Measurements from ENCODE around the gene CASP9. TPM values are rescaled to one million over a fixed set of nuclear protein-coding genes. Genes with fewer than 3 reads are reported as not detected.

Gene CASP9
- 7.4 and 8.6 TPM in 2 replicates for total RNA-seq

DNA sequence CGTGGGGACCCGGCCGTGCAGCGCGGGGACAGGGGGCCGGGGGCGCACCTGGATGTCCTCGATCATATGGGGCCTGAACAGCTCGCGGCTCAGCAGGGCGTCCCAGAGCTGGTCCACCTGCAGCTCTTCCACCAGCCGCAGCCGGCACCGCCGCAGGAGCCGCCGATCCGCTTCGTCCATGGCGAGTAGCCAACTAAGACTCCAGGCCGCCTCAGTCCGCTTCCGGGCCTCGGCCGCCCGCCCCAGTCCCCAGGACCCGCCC lies at the start of gene CASP9:
Gene CASP9, minus strand, starts transcription at position 195 of the 262 bp plus-strand sequence. Its CDS starts 15 bp downstream, at position 180.

DNA sequence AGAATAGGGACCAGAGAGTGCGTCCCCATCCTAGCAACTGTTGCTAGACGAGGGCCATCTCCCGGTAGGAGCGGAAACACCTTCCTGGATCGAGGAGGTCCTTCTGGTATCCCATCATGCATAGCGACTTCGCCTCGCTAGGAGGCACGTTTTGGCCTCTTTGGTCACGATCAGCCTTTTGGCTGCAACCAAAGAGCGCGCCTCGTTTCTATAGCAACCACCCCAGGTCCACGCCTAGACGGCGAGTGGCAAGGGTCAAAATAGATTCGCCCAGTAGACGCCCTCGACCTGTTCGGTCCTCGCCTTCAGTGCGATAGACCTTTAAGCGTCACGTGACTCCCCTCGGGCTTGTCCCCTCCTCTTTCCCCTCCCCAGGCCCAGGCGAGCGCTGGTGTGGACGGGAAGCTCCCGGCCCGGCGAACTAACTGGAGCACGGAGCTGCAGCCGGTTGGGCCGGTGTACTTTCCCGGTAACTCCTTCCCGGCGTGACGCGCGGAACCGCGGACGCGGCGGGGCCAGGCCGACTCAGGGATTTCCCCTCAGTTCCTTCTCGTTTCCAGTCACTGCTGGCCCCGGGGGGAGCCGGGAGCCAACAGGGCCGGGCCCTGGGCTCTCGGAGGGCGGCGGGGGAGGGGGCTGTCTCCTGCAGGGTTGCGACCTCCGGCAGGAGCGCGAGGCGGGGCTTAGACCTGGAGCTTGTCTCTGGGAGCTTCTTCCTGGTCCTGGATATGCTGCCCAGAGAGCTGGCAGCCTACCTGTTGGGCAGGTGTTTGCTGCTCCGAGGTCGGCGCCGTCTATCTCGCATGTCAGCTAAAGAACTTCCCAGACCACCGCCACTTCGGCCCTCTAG lies 2.7 kb upstream of the CASP9 start, which contains the start of gene DNAJC16:
Gene DNAJC16, plus strand, starts transcription at position 359 of the 850 bp plus-strand sequence. CDS start 2,258 bp downstream, outside the sequence.

DNA sequence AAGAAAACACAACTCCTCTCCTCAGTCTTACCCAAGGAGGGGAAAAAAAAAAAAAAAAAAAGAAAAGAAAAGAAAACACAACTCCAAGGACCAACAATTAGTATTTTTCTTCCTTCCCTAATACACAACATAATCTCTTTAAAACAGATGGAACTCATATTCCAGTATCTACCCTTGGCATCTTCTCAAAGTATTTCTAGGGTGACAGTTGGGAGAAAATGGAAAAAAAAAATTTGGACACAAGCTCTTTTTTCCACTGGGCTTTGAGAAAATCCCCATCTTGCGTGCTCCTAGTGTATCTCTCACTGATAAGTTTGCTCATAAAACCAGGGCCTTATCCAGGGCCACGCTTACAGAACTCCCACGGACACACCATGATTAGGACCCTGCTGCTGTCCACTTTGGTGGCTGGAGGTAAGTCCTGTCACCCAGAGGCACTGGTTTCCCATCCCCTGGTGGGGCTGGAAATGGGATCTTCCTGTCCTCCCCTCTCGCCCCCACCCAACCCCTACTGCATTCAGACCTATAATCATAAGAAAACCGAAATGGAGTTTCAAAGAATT lies 48.2 kb downstream of the CASP9 start, which contains the start of gene CELA2B:
Gene CELA2B, plus strand, starts transcription at position 353 of the 563 bp plus-strand sequence. Its CDS starts 22 bp downstream, at position 375.

DNA sequence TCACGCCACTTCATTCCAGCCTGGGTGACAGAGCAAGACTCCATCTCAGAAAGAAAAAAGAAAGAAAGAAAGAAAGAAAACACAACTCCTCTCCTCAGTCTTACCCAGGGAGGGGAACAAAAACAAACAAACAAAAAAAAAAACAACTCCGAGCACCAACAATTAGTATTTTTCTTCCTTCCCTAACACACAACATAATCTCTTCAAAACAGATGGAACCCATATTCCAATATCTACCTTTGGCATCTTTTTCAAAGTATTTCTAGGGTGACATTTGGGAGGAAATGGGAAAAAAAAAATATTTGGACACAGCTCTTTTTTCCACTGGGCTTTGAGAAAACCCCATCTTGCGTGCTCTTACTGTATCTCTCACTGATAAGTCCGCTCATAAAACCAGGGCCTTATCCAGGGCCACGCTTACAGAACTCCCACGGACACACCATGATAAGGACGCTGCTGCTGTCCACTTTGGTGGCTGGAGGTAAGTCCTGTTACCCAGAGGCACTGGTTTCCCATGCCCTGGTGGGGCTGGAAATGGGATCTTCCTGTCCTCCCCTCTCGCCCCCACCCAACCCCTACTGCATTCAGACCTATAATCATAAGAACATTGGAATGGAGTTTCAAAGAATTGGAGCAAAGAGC lies 67.6 kb downstream of the CASP9 start, which contains the start of gene CELA2A:
Gene CELA2A, plus strand, starts transcription at position 420 of the 642 bp plus-strand sequence. Its CDS starts 22 bp downstream, at position 442.

Other genes with a start within 250 kb of the CASP9 start
- gene EFHD2, start 114.3 kb downstream of the CASP9 start, total RNA-seq = 77.5 and 77.6 TPM in 2 replicates
- not detected in 2 replicates for gene CTRC, start 85.8 kb downstream of the CASP9 start, total RNA-seq
- gene CELA2A, start 67.5 kb downstream of the CASP9 start, total RNA-seq = not detected in 2 replicates
- not detected in 2 replicates for gene CELA2B, start 48.1 kb downstream of the CASP9 start, total RNA-seq
- 7.0 and 7.2 TPM in 2 replicates for gene DNAJC16, start 2.6 kb upstream of the CASP9 start, total RNA-seq
- gene AGMAT, start 60.8 kb upstream of the CASP9 start, total RNA-seq = 2.1 and 3.9 TPM in 2 replicates
- 3.9 and 4.3 TPM in 2 replicates for gene DDI2, start 93.2 kb upstream of the CASP9 start, total RNA-seq
- 27.6 and 28.7 TPM in 2 replicates for gene PLEKHM2, start 160.1 kb upstream of the CASP9 start, total RNA-seq
- gene SLC25A34, start 212.0 kb upstream of the CASP9 start, total RNA-seq = 0.15 and 0.17 TPM in 2 replicates
- not detected in 2 replicates for gene TMEM82, start 218.3 kb upstream of the CASP9 start, total RNA-seq
- 61.7 and 63.5 TPM in 2 replicates for gene FBLIM1, start 234.6 kb upstream of the CASP9 start, total RNA-seq